RWPE2 (cell line): ENCODE data around the gene PTPRN2.

Source experiments
- ATAC-seq: fragments of 200-7000 bp; cut with Tn5 transposase; 3 replicates; pipeline ENCODE4 v1.9.1; 2021; ENCODE audit warnings: low read depth
- DNase-seq: peaks from one replicate; pipeline ENCODE4 v3.0.0-alpha.2; 2020; ENCODE audit warnings: low spot score
- H3K27ac ChIP-seq: fragments of 450-650 bp; 2 replicates; pipeline ENCODE4 v1.5.1; 2017; ENCODE audit warnings: mild to moderate bottlenecking; ENCODE audit not compliant: poor library complexity, severe bottlenecking
- H3K27me3 ChIP-seq: fragments of 250-450 bp; sonication (Bioruptor Pico); 2 replicates; pipeline ENCODE4 v1.5.1; 2021; ENCODE audit warnings: mild to moderate bottlenecking, moderate library complexity; ENCODE audit not compliant: insufficient read depth, poor library complexity, severe bottlenecking
- H3K36me3 ChIP-seq: fragments of 250-450 bp; sonication (Bioruptor Pico); 2 replicates; pipeline ENCODE4 v1.5.1; 2020; ENCODE audit warnings: low read depth, mild to moderate bottlenecking, moderate library complexity
- H3K4me1 ChIP-seq: fragments of 250-450 bp; sonication (Bioruptor Pico); 2 replicates; pipeline ENCODE4 v1.5.1; 2021; ENCODE audit warnings: mild to moderate bottlenecking, moderate library complexity; ENCODE audit not compliant: insufficient read depth, poor library complexity, severe bottlenecking
- H3K4me3 ChIP-seq: fragments of 250-450 bp; sonication (Bioruptor Pico); 2 replicates; pipeline ENCODE4 v1.5.1; 2021; ENCODE audit warnings: mild to moderate bottlenecking, moderate library complexity; ENCODE audit not compliant: severe bottlenecking
- H3K9me3 ChIP-seq: fragments of 250-450 bp; sonication (Bioruptor Pico); 2 replicates; pipeline ENCODE4 v1.5.1; 2021; ENCODE audit warnings: mild to moderate bottlenecking, moderate library complexity; ENCODE audit not compliant: severe bottlenecking
- CTCF ChIP-seq: fragments of 450-650 bp; IDR thresholded peaks from one replicate; pipeline ENCODE4 v1.5.1; 2017; ENCODE audit warnings: mild to moderate bottlenecking, moderate library complexity; ENCODE audit not compliant: poor library complexity, severe bottlenecking

PTPRN2 gene

DNA sequence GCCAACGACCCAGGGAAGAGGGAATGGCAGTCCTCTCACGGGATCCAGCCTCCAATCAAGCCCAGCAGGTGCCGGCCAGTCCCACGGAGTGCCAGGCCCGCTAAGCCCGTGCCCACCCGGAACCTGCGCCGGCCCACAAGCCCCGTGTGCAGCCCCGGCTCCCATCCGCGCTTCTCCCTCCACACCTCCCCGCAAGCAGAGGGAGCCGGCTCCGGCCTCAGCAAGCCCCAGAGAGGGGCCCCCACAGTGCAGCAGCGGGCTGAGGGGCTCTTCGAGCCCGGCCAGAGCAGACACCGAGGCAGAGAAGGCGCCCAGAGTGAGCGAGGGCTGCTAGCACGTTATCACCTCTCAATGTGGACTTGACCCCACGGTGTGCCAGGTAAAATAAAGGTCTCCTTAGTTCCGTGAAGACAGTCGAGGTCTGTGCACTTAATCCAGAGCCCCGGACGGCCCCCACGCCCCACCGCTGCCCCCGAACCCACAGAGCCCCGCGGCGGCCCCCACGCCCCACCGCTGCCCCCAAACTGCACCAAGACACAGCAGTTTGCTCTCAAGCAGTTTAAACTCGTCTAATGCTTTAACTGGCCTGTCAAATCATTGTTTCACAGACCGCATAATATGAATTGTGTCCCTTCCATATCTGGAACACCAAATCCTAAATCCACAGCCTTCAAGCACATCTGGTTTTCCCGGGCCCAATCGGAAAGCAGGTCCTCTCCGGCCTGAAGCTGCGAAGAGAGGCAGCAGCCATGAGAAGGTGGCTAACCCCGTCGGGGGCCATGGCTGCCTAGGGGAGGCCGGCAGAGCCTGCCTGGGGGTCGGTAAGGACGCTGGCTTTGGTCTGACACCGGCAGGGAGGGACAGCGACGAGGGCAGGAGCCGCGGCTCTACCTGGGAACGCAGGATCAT, 307.8 kb downstream of the PTPRN2 start:
- Histone ChIP-seq H3K4me1 (no peaks in the 10 kb centered on the region), H3K4me3 (no peak overlapping the region), H3K36me3 (no peaks in the 10 kb centered on the region), H3K27ac (no peak overlapping the region), H3K27me3 (no peaks in the 10 kb centered on the region), H3K9me3 (no peaks in the 10 kb centered on the region)
- ATAC-seq: no peak
- peak; percentile 33 for DNase-seq
- no peak for TF ChIP-seq CTCF

- peak; percentile 7 for DNase-seq
- ATAC-seq: no peak
- H3K4me1 ChIP-seq: no peaks in the 10 kb centered on the region
These were observed 308.8 kb downstream of the PTPRN2 start for GRCh38 chr7:158278745-158279320.

GRCh38 chr7:158277219-158278141, 310.1 kb downstream of the PTPRN2 start:
- H3K27ac ChIP-seq: no peak overlapping the region
- no peaks in the 10 kb centered on the region for H3K36me3 ChIP-seq
- no peak overlapping the region for H3K4me3 ChIP-seq
- no peaks in the 10 kb centered on the region for H3K27me3 ChIP-seq
- H3K9me3 ChIP-seq: no peaks in the 10 kb centered on the region
- ATAC-seq (no peak), DNase-seq (peak; percentile 44)
- no peak for TF ChIP-seq CTCF
- no peaks in the 10 kb centered on the region for H3K4me1 ChIP-seq

More at GRCh38 chr7:158278745-158279320, 308.8 kb downstream of the PTPRN2 start:
- no peak overlapping the region for H3K4me3 ChIP-seq
- no peaks in the 10 kb centered on the region for H3K27me3 ChIP-seq
- no peaks in the 10 kb centered on the region for H3K9me3 ChIP-seq
- no peak overlapping the region for H3K27ac ChIP-seq
- TF ChIP-seq CTCF: no peak
- H3K36me3 ChIP-seq: no peaks in the 10 kb centered on the region

- no peaks in the 10 kb centered on the region for H3K36me3 ChIP-seq
- H3K9me3 ChIP-seq: no peaks in the 10 kb centered on the region
- no peak overlapping the region for H3K4me3 ChIP-seq
- ATAC-seq: no peak
- peak; percentile 29 for DNase-seq
- no peaks in the 10 kb centered on the region for H3K4me1 ChIP-seq
- H3K27ac ChIP-seq: no peak overlapping the region
- TF ChIP-seq CTCF: no peak
- no peaks in the 10 kb centered on the region for H3K27me3 ChIP-seq
These were observed 311.0 kb downstream of the PTPRN2 start for GRCh38 chr7:158276414-158277218.
